Stimulated activated CD8-positive, alpha-beta memory T cell treated with anti-CD3 and anti-CD28 coated beads, Interleukin-2, amount 100 ng/mL, for 48 hours (primary cell): Measurements from ENCODE around the gene DRP2.
A peak's percentile ranks its signal among the peaks of the same experiment; 100 is the strongest.
"Not testable (repeated sequence)": the region's sequence is repeated elsewhere in the genome, so short reads cannot be mapped to it uniquely, and the experiment has no call there.

Source experiments
- DNase-seq, 2 donors: peaks; one replicate each; pipeline ENCODE4 v3.0.0-alpha.2; 2020; ENCODE audit warnings: low read depth in 2 of 2

The DRP2 gene, protein sequence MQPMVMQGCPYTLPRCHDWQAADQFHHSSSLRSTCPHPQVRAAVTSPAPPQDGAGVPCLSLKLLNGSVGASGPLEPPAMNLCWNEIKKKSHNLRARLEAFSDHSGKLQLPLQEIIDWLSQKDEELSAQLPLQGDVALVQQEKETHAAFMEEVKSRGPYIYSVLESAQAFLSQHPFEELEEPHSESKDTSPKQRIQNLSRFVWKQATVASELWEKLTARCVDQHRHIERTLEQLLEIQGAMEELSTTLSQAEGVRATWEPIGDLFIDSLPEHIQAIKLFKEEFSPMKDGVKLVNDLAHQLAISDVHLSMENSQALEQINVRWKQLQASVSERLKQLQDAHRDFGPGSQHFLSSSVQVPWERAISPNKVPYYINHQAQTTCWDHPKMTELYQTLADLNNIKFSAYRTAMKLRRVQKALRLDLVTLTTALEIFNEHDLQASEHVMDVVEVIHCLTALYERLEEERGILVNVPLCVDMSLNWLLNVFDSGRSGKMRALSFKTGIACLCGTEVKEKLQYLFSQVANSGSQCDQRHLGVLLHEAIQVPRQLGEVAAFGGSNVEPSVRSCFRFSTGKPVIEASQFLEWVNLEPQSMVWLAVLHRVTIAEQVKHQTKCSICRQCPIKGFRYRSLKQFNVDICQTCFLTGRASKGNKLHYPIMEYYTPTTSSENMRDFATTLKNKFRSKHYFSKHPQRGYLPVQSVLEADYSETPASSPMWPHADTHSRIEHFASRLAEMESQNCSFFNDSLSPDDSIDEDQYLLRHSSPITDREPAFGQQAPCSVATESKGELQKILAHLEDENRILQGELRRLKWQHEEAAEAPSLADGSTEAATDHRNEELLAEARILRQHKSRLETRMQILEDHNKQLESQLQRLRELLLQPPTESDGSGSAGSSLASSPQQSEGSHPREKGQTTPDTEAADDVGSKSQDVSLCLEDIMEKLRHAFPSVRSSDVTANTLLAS

DNA sequence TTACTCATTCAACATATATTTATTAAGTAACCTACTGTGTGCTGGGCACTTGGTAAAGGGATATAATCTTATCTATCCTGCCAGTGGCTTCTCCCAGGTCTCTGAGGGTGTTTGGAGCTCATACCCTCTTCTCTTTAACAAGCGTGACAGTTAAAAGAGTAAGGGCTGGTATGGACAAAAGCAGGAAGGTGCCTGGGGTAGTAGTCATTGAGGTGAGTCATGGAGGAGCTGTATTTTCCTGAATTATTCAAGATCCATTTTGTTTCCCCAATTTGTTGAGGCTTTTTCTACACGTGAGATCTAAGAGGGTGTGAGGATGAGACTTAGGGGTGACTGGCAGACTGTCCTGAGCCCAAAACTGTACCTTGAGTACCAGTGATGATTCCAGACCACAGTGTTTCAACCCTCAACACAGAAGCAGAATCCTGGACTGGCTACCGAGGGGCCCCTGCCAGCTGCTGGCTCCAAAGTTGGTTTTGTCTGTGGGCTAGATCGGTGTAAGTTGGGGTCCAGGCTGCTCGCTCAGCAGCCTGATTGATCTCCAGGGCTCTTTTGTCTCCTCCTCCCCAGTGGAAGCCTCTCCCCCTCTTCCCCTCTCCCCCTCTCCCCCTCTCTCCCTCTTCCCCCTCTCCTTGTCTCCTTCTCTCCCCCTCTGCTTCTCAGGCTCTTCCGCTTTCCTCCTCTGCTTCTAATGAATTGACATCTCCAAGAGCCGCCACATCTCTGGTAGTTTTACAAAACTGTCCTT, at the start of gene DRP2:
Gene DRP2, plus strand, starts transcription at position 671 of the 748 bp plus-strand sequence. CDS start 11,862 bp downstream, outside the sequence.
- no peak for DNase-seq

DNA sequence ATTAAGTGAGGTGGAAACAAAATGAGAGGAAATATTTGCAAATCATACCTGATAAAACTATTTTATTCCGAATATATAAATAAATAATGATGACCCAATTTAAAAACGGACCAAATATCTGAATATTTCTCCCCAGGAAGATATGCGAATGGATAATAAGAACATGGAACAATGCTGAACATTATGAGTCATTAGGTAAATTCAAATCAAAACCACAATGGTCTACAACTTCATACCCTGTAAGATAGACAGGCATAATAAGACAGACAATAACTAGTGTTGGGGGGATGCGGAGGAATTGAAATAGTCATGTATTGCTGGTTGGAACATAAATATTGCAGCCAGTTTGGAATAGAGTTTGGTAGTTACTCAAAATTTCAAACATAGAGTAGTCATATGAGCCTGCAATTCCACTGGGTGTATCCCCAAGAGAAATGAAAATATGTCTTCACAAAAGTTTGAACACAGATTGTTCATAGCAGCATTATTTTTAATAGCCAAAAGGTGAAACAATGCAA, 47.6 kb upstream of the DRP2 start:
- DNase-seq: no peak

DNA sequence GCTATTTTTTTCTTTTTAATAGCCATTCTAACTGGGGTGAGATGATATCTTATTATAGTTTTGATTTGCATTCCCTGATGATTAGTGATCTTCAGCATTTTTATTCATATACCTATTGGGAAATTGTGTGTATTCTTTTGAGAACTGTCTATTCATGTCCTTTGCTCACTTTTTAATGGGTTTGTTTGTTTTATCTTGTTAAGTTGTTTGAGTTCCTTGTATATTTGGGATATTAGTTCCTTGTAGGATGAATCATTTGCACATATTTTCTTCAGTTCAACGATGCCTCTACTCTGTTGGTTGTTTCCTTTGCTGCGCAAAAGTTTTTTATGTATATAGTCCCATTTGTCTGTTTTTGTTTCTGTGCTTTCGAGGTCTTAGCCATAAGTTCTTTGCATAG, 43.1 kb upstream of the DRP2 start:
- DNase-seq: no peak

DNA sequence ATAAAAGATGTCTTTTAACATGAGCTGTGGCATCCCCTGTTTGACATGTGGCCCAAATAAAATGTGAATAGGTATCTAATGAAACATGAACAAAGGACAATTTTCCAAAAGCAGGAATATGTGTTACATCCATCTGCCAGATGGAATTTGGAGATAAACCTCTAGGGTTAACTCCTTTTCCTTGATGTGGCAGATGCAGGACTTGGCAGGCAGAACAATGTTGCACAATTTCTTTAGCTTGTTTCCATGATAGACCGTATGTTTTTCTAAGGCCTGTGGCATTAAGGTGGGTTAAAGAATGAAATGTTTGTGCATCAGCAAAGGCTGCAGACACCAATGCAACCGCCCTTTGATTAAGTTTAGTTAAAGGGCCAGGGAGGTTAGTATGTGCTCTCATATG, 34.7 kb upstream of the DRP2 start:
- not testable (repeated sequence) for DNase-seq

DNA sequence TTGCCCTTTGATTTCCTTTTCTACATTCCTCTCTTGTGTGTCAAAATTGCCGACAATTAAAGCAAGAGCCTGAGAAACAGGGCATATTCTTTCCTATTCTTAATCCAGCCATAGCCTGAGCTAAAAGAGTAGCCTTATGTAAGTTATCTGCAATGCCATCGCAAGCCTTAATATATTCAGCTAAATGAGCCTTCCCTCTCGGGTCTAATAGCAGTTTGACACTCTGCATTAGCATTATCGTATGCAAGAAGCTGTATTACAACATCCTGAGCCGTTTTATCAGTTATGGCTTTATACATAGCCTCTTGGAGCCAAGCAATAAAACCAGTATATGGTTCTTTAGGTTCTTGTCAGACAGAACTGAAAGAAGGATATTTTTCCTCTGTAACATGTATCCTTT, 31.6 kb upstream of the DRP2 start:
- not testable (repeated sequence) for DNase-seq

DNA sequence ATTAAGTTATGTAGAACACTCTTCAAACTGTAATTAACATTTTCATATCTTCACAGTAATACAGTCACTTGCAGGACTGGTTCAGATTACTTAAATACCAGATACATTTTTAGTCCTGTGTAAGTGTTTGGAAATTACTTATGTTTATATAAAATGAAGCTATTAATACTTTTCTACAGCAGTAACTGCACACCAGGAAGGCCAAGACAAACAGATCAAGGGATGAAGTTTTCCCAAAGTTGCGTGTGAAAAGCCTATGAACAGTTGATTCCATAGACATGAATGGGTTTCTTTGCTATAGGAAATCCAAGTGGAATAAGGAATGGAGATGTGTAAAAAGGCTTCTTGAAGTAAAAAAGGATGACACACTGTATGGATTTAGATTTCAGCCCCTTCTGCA, 28.9 kb upstream of the DRP2 start:
- DNase-seq: no peak

DNA sequence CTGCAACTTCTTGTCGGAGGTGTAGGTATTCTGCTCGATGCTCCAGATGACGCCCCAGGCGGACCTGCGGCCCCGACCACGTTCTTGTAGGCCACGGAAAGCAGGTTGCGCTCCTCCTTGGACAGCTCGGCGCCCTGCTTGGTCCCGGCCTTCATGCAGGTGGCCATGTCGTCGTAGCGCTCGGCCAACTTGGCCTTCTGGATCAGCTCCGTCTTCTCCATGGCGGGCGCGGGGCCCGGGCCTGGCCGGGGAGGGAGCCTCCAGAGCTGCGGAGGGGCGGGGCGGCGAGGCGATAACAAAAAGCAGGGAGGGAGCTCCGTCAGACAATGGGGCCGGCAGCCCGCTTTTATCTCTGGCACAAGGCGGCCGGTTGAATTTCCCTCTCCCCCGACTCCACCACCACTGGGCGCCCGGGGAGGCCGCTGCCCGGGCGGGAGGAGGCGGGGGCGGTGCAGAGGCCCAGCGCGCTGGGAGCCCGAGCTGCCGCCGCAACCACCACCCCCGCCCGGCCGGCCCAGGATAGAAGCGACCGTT, 28.3 kb upstream of the DRP2 start:
- DNase-seq: no peak

DNA sequence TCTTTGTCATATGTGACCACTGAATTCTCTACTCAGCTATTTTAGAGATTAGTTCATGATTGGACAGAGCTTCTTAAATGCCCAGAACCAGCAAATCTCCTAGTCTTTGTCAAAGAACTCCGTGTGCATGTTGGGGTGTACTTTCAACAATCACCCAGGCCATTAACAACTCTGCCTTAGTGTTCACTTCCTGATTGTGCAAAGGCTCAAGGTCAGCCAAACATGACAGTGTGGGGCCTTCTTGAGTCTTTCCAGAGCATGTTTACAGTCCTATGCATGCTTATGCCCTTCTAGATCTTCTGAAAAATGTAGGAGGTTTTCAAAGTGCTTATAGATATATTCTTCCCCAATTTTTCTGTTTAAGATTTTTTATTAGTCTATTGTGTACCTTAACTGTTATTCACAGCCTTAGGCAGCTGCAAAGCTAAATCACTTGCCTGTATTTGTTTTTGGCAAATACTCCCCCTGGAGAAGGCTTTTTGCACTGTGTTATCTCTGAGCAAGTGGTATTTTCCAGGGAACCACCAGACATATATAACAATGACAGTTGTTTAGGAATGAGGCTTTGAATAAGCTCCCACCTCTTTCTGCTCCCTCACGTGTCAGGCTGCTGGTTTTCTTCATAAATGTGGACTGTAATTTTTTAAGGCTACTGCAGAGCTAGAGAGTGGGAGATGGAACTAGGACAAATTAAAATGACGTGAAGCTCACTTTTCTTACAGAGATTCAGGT, 24.0 kb upstream of the DRP2 start:
- no peak for DNase-seq

DNA sequence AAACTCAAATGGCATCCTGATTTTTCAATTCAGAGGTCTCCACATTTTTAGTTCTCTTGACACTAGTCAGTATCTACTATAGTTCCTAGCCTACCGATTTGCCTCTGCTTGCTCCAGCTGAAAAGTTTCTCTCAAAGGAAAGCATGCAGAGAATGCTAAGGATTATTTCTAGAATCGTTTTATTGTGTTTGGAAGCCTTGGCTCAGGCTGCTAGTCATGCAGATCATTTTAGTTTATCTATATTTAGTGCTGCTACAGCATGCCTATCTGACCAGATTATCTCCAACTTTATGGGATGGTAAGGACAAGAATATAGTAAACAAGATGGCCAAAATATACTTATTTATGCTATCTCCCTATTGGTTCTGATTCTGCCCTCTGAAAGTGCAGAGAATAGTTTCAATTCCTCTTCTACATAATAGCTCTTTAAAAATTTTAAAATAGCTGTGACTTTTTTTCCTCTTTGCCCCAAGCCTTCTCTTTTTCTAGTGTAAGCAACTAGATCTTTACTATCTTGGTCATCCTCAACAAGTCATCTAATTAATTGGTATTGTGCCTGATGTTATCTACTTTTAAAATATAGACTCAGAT, 15.7 kb upstream of the DRP2 start:
- DNase-seq: no peak

DNA sequence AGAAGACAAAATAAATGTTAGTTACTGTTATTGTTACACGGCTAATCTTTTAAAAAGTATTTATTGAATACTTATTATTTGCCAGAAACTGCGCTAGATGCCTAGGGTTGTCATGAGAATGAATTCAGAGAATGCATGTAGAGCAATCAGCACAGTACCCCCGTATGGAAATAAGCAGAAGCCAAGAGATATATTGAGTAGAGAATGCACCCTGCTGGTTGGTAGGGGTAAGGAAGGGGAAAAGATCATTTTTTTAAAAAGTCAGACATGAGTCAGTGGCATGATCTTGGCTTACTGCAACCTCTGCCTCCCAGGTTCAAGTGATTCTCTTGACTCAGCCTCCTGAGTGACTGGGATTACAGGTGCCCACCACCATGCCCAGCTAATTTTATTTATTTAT, 13.1 kb upstream of the DRP2 start:
- no peak for DNase-seq

DNA sequence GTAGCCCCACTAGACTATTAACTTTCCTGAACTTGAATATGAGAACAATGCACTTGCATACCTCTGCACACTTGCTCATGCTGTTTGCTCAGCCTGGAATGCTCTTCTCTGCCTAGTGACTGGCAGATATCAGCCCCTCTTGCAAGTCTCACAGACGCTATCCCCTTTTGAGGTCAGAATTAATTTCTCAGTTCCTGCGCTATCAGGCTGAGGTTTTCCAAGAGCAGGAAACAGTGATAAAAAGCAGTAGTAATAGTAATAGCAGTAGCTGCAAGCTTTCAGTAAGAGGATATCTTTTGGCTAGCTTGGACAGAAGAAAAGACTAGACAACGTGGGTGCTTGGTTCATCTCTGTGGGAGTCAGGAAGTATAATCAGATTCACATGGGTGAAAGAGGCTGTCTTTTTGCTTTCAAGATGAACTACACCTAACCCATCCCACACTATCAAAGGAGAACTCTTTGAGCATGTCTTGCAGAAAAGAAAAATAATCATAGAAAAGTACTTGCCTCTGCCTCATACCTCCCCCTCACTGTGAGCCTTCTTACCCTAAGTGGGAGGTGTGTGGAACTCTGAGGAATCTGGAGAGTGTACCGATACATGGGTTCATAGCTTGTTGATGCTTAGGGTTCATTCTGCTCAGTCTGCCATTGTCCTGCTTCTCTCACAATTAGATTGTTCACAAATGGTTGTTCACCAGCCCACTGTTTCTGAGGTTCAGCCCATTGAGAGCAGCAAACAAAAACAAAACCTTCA, 11.3 kb upstream of the DRP2 start:
- no peak for DNase-seq

DNA sequence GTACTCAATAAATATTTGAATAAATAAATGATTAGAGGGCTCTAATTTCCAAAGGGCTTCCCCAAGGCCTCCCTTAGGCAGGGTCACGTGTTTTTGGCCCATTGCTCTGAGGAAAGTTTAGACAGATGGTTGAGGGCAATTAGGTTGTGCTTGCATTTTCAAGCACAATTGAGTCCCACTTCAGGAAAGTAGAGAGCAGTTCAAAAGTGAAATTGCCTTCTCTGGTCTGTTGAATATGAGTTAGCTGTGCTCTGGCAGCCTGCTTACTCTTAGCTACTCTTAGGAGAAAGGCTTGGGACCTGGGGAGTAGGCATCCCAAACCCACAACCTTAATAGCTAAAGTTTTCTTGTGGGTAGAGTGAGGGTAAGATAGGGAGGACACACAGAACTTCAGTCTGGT, 9.0 kb upstream of the DRP2 start:
- no peak for DNase-seq

DNA sequence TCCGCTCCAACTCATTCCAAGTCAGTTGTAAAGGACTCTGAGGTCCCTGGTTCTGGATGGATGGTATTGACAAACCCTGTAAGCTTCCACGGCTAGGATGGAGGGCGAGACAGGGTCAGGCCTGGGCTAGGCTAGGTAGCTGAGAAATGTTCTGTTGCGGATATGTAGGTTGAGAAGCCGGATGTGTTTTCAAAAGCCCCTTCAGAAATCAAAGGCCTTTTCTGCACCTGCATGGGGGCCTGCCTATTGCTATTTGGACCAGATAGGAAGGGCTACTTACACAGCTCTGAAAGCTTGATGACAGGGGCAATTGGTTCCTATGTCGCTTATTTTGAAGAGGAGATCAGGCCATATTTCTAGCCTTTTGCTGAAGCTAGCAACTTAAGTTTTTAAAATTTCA, 1.9 kb upstream of the DRP2 start:
- DNase-seq: no peak

DNA sequence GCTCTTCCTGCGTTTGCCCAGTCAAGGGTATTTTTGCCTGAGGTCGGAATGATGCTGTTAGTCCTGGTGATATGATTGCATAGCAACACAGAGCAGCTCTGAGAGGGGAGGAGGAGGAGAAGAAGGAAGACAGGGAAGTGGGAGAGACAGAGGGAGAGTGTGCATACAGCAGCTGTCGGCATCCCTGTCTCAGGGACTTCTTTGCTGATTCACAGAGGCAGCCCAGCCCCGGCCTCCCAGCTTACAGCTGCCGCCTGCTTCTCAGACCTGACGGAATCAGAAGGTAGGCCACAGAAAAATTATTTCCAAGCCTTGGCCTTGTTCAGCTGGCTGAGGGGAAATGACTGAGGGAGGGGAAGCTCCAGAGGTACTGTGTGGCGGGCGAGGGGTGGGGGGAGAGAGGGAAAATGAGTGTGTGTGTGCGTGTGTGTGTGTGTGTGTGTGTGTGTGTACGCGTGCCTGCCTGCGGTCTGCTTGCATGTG, 319 bp downstream of the DRP2 start:
- DNase-seq: peak in 1 of 2 donors; percentile 0

DNA sequence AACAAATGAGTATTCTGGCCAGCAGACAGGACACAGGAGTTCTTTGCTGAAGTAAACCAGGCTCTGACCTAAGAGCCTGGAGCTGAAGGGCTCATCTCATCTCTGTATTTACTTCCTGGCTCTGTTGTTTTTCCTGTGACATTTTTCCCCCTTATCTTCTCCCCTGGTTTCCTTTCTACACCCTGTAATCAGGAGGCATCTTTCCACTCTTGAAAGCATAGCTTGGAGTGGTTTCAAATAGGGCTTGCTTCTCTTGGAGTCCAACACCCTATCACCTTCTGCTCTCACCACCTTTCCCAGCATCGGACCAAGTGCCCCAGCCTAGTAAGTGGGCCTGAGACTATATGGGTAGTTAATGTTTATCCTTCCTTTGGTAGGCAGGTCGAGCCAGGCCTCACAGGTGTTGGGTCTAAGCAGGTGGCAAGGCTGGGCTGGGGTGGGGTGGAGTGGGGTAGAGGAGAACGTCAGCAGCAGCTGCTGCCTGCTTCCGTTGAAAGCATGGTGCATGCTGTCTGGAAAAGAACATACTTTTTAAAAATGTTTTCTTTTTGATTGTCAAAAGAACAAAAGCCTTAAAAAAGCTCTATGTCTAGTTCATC, 1.2 kb downstream of the DRP2 start:
- DNase-seq: no peak

DNA sequence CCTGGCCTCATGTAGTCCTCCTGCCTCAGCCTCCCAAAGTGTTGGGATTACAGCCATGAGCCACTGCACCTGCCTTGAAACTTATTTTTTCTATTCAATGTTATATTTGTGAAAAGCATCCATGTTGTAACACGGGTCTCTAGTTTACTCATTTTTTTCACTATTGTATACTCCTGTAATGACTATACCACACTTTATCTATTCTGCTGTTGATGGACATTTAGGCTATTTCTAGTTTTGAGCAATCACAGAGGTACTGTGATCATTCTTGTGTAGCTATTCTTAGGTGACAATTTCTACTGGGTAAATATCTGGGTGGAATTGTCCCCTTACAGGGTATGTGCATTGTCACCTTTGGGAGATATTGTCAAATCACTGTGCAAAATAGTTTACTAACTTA, 3.6 kb downstream of the DRP2 start:
- DNase-seq: no peak

DNA sequence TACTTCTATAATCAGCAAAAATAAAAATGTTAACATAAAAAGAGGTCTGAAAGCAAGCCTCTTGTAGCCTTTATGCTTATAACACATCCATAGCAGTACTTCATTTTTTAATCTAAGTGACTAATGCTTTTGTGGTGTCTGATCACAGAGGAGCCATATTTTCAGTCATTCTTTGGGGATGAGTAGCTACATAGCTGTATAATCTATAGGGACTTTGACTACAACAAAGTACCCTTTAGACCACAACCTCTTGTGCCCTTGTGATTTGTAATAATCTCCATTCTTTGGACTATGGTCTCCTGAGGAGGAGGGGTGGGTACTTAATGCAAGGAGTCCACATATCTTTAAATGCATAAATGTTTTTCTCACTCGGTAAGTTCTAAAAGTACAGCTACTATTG, 9.6 kb downstream of the DRP2 start:
- DNase-seq: no peak

DNA sequence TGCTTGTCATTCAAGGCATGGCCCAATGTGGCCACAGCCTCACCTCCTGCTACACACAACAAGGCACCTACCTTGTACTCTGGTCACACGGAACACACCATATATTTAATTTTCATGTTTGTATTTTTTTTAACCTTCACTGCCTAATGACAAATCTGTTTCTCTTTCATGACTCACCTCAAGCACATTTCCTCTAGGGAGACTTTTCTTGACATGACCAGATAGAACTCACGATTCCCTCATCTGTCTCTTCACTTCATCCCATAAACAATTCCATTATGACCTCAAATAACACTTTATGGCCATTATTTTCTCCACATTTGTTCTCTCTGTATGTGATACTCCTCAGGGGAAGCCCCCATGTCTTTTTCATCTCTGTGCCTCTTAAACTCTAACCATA, 11.1 kb downstream of the DRP2 start:
- DNase-seq: no peak

DNA sequence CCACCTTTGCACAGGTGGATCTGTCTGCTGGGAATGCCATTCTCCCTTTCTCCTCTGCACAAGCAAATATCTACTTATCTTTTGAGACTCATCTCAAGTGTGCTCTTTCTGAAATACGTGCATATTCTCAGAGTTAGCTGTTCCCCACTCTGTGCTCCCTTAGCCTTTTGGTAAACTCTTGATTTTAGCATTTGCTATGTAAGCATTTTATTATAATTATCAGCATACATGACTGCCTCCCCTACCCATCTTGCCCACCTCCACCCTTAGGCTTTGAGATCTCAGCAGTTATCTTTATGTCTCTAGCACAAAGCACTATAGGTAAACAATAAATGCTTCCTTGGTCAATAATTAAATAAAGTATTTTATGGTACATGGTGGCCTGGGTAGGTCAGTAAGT, 11.5 kb downstream of the DRP2 start:
- no peak for DNase-seq
